ENCODE measurements around the gene TACC2. TPM values are rescaled to one million over a fixed set of nuclear protein-coding genes. Genes with fewer than 3 reads are reported as not detected.

Gene TACC2
- total RNA-seq, 1 donor from 2014 or later = 22.0 TPM

DNA sequence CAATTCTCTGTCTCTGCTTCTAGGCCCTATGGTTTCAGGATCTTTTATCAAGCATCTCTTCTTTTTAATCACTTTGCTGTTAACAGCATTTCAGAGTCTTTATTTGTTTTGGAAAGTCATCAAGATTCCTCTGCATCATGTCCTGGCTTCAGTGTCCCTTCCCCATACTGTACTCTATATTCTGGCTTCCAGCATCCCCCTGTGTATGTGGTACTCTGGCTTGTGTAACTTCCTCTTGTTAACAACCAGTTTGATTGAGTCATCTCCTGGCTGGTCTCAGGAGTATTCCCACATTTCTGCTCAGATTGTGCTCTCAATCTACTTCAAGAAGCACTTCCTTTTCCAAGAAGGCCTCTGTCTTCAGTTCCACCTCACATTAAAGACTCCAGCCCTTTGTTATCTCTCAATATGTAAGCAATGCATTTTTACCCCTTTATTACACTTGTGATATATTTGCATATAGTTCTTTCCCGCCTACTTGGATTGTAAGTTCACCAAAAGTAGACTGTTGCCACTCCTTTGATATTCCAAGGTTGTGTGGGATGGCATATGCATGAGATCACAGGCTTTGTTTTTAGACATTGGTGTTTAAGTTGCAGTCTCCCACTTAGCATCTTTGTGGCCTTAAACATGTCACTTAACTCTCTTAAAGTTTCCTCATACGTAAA lies 46.1 kb upstream of the TACC2 start:
- Histone ChIP-seq H3K36me3 (ENCODE audit: insufficient read depth, low read length) (no peaks in the 10 kb centered on the region), H3K4me2 (ENCODE audit: low read length) (peak overlapping the region; percentile 55), H3K27ac (ENCODE audit: low read depth, low read length) (no peak overlapping the region), H3K9ac (ENCODE audit: low read length) (no peak overlapping the region), H3K79me2 (ENCODE audit: insufficient read depth, low read length) (no peaks in the 10 kb centered on the region), H3K9me3 (ENCODE audit: insufficient read depth, low read depth, low read length) (no peaks in the 10 kb centered on the region), H3K4me3 (ENCODE audit: insufficient read depth, low read depth, low read length) (no peak overlapping the region), H2AFZ (ENCODE audit: low read depth, low read length) (no peak overlapping the region), H4K20me1 (ENCODE audit: insufficient read depth, low read length) (no peaks in the 10 kb centered on the region), H3K4me1 (ENCODE audit: insufficient read depth, low read length) (peaks cover 7% of the 10 kb centered on the region), H3K27me3 (ENCODE audit: insufficient read depth, low read length) (no peaks in the 10 kb centered on the region)
- FAIRE-seq = peak; percentile 99
- H3K9me3 Mint-ChIP-seq (ENCODE audit: unreplicated experiment) = no peaks in the 10 kb centered on the region
- H3K36me3 Mint-ChIP-seq (ENCODE audit: low read depth, unreplicated experiment) = no peaks in the 10 kb centered on the region
- H3K4me3 Mint-ChIP-seq (ENCODE audit: unreplicated experiment) = no peak overlapping the region
- H3K27ac Mint-ChIP-seq (ENCODE audit: unreplicated experiment) = no peak overlapping the region
- H3K4me1 Mint-ChIP-seq (ENCODE audit: low read depth, unreplicated experiment) = peaks cover 6% of the 10 kb centered on the region
- no peaks in the 10 kb centered on the region for H3K27me3 Mint-ChIP-seq (ENCODE audit: low read depth, unreplicated experiment)
- DNase-seq (ENCODE audit: low read depth) = peak; percentile 89
- TF ChIP-seq, protein P1, sequence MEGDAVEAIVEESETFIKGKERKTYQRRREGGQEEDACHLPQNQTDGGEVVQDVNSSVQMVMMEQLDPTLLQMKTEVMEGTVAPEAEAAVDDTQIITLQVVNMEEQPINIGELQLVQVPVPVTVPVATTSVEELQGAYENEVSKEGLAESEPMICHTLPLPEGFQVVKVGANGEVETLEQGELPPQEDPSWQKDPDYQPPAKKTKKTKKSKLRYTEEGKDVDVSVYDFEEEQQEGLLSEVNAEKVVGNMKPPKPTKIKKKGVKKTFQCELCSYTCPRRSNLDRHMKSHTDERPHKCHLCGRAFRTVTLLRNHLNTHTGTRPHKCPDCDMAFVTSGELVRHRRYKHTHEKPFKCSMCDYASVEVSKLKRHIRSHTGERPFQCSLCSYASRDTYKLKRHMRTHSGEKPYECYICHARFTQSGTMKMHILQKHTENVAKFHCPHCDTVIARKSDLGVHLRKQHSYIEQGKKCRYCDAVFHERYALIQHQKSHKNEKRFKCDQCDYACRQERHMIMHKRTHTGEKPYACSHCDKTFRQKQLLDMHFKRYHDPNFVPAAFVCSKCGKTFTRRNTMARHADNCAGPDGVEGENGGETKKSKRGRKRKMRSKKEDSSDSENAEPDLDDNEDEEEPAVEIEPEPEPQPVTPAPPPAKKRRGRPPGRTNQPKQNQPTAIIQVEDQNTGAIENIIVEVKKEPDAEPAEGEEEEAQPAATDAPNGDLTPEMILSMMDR (IDR thresholded peaks at IDR 0.05; ENCODE audit: insufficient read depth, low read depth, low read length) = no peak
- TF ChIP-seq EZH2 (IDR thresholded peaks at IDR 0.05; ENCODE audit: insufficient read depth, low read length) = no peak

DNA sequence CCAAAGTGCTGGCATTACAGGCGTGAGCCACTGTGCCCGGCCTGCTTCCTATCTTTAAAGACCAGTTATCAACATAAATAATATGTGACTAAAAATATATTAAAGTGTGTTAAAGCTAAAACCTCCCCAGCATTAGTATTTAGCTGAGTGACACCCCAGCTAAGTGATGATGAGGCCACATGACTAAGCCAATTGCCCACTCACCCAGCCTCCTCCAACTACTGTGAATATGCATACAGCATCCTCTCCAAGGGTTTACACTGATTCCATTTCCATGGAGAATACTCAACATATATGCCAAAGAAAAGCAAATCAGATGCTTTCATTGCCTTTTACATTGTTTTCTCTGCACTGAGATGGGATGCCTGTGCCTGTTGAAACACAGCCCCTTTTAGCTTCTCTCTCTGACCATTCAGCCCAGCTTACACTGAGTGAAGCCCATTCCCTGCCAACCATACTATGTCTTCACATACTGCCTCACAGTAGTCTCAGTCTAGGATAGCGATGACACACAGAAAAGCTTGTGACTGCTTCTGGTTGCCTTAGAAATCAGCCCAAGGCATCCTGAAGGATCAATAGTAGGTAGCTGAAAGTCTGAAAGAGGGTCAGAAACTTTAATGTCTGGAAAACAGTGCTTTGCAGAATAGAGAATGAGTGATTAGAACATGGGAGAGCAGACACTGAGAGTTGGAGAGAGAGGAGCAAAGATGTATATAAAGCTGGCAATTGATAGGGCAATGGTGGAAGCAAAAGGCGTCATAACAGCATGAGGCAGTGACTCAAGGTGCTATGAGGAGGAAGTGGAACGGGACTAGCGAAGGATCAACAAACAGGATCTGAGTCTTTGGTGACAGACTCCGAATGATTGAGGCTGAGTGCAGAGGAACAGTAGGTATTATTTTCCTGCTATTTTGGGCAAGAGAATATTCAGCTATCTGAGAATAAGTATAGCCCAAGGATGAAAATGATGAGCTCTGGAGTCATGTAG lies 41.3 kb upstream of the TACC2 start:
- peaks cover 4% of the 10 kb centered on the region for H3K4me1 Mint-ChIP-seq (ENCODE audit: low read depth, unreplicated experiment)
- H4K20me1 ChIP-seq (ENCODE audit: insufficient read depth, low read length) = no peaks in the 10 kb centered on the region
- no peak overlapping the region for H2AFZ ChIP-seq (ENCODE audit: low read depth, low read length)
- no peak for TF ChIP-seq EZH2 (IDR thresholded peaks at IDR 0.05; ENCODE audit: insufficient read depth, low read length)
- TF ChIP-seq, protein P1 (IDR thresholded peaks at IDR 0.05; ENCODE audit: insufficient read depth, low read depth, low read length) = no peak
- no peaks in the 10 kb centered on the region for H3K36me3 ChIP-seq (ENCODE audit: insufficient read depth, low read length)
- H3K27me3 Mint-ChIP-seq (ENCODE audit: low read depth, unreplicated experiment) = no peaks in the 10 kb centered on the region
- no peaks in the 10 kb centered on the region for H3K36me3 Mint-ChIP-seq (ENCODE audit: low read depth, unreplicated experiment)
- no peak overlapping the region for H3K27ac Mint-ChIP-seq (ENCODE audit: unreplicated experiment)
- no peak for DNase-seq (ENCODE audit: low read depth)
- peaks cover 1% of the 10 kb centered on the region for H3K9me3 Mint-ChIP-seq (ENCODE audit: unreplicated experiment)
- H3K4me2 ChIP-seq (ENCODE audit: low read length) = no peak overlapping the region
- H3K4me1 ChIP-seq (ENCODE audit: insufficient read depth, low read length) = peaks cover 7% of the 10 kb centered on the region
- FAIRE-seq = peak; percentile 29
- H3K27ac ChIP-seq (ENCODE audit: low read depth, low read length) = no peak overlapping the region
- no peak overlapping the region for H3K9ac ChIP-seq (ENCODE audit: low read length)
- H3K9me3 ChIP-seq (ENCODE audit: insufficient read depth, low read depth, low read length) = no peaks in the 10 kb centered on the region
- H3K27me3 ChIP-seq (ENCODE audit: insufficient read depth, low read length) = no peaks in the 10 kb centered on the region
- H3K4me3 ChIP-seq (ENCODE audit: insufficient read depth, low read depth, low read length) = no peak overlapping the region
- H3K79me2 ChIP-seq (ENCODE audit: insufficient read depth, low read length) = no peaks in the 10 kb centered on the region
- H3K4me3 Mint-ChIP-seq (ENCODE audit: unreplicated experiment) = no peak overlapping the region

All from astrocyte (in vitro differentiated cells and primary cell).